Subcutaneous adipose tissue (tissue), 4 donors: ENCODE measurements around the gene KATNAL2. TPM values are rescaled to one million over a fixed set of nuclear protein-coding genes. Genes with fewer than 3 reads are reported as not detected.

Experiments used
- total RNA-seq, 4 donors: library from RNA; depleted of rRNA; stranded (reverse); fragments of >200 nt; gene quantifications; one replicate each; pipeline ENCODE4 v1.1.0, GENCODE V29; 2016
- TF ChIP-seq, protein P1 (sequence below): fragments of 450-650 bp; IDR thresholded peaks from one replicate; pipeline ENCODE4 v1.5.1; 2016; ENCODE audit warnings: low read depth, mild to moderate bottlenecking, control low read depth, antibody characterized with exemption, moderate library complexity

KATNAL2 gene
- total RNA-seq, 4 donors from 2014 or later: 2.6 to 17.2 (median 8.6) TPM

DNA sequence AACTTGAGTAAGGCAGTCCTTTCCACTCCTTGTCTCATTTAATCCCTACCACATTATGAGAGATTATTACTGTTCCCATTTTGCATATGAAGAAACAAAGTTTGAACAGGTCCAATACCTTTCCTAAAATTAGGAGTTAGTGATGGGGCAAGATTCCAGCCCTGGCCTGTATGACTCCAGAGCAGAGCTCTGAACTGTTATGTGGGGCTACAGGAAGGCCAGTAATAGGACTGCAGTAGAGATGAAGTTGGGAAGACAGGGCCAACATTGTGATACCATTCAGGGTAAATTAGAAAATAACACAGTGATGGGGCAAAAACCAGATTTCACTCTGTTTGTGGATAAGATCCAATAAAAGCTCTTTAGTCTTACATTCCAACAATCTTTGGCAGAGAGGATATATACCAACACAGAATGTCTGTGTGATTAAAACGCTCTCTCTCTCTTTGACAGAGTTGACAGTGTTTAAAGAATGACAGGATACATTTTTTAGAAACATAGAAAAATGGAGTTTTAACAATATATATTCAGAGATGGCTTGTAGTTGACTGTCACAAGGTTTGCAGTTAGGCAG, 22.7 kb downstream of the KATNAL2 start:
- TF ChIP-seq, protein P1, sequence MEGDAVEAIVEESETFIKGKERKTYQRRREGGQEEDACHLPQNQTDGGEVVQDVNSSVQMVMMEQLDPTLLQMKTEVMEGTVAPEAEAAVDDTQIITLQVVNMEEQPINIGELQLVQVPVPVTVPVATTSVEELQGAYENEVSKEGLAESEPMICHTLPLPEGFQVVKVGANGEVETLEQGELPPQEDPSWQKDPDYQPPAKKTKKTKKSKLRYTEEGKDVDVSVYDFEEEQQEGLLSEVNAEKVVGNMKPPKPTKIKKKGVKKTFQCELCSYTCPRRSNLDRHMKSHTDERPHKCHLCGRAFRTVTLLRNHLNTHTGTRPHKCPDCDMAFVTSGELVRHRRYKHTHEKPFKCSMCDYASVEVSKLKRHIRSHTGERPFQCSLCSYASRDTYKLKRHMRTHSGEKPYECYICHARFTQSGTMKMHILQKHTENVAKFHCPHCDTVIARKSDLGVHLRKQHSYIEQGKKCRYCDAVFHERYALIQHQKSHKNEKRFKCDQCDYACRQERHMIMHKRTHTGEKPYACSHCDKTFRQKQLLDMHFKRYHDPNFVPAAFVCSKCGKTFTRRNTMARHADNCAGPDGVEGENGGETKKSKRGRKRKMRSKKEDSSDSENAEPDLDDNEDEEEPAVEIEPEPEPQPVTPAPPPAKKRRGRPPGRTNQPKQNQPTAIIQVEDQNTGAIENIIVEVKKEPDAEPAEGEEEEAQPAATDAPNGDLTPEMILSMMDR: no peak

DNA sequence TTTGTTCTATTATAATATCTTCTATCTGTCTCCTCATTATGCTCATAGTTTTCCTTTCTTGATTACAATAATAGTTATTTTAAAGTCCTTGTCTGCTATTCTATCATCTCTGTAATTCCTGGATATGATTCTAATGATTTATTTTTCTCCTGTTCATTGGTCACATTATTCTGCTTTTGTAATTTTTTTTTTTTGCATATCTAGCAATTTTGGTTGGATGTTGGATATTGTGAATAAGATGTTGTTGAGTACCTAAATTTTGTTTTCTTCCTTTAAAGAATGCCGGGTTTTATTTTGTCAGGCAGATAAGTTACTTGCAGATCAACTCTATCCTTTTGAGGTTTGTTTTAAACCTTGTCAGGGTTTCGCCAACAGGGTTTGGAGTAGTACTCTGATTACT, 25.2 kb downstream of the KATNAL2 start:
- TF ChIP-seq, protein P1: no peak

DNA sequence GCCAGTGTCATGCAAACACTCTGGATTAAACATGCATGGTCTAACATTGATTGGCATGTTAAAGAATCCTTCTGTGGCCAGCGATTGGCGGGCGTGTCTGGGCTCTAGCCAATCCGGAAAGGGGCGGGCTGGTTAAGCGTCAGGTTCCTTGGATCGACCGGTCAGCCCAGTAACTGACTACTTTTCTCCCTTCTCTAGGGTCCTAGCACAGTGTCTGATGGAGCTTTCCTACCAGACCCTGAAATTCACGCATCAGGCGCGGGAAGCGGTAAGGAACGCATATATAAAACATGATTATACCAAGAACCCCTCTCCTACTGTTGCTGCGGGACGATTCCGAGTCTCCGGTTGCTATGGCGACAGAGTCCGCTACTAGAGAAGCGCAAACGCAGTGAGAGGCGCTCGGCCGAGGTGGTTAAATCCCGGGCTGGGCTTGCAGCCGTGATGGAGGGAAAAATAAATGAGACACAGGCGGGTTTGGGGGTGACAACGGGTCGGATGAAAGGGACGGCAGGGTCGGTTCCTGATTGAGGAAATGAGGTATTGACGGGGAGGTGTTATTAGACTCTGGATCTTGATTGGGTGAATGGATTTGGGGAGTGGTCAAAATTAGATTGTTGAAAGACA, 29.4 kb downstream of the KATNAL2 start:
- TF ChIP-seq, protein P1: no peak

DNA sequence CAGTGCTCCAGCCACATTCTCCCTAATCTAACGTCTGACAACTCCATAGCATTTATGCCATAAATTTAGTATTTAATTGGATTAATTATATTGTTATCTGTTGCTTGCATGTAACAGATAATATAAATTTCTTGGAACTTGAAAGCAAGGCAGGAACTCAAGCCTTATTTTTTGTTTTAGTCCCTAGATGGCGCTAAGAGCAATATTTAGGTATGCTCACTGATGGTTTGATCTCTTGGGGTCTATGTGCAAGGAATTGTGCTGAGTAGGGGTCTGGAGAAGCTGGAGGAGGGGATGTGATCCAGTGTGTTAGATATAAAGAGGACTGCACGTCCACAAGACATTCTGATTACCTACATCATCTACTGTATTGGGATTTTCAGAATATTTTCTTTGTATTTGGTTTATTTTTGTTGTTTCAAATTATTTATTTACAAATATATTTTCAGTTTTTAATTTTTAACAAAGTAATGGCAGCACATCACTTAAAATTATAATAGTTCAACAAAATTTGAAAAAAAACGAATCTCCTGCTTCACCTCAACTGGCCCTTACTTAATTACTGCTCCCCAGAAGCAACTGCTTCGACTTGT, 32.8 kb downstream of the KATNAL2 start:
- TF ChIP-seq, protein P1: no peak

DNA sequence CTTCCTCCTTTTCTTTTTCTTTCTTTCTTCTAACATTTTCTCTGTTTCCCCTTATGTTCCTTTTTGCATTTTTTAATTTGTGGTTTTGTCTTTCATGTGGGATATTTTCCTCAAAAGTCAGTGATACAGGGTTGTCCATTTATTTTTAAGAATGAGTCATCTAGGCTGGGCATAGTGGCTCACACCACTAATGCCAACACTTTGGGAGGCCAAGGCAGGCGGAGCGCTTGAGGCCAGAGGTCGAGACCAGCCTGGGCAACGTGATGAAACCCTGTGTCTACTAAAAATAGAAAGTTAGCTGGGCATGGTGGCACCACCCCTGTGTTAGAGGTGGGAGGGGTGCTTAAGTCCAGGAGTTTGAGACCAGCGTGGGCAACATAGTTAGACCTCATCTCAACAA, 35.8 kb downstream of the KATNAL2 start:
- TF ChIP-seq, protein P1: no peak

DNA sequence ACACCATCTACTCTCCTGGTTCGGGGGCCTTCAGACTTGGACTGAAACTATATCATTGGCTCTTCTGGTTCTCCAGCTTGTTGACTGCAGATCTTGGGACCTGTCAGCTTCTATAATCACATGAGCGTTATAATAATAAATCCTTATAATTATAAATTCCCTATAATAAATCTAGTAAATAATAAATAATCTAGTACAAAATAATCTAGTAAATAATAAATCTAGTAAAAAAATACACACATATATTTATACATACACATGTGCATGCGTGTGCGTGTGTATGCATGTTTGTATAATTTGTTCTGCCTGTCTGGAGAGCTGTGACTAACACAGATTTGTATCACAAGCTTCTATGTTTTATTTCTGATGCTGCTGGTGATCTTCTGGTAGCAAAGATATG, 40.8 kb downstream of the KATNAL2 start:
- TF ChIP-seq, protein P1: no peak

DNA sequence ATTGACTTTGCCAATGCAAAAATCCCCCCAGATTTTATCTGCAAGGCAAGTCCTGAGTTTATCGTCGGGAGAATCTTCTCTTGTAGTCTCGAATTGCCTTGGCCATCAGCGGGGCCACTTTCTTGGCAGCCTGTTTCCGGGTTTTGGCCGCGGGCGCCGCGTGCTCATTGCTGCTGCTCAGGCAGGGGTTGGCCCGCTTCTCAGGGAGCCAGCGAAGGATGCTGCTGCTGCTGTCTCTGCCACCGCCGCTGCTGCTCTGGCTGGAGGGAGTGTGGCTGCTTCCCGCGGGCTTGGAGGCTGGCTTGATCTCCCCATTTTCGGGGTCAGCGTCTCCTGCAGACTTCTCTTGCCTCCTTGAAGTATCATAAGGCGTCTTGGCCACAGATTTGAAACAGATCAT, 115.5 kb downstream of the KATNAL2 start:
- TF ChIP-seq, protein P1: no peak
